Activated T-cell treated with anti-CD3 and anti-CD28 coated beads, Interleukin-2, amount 50 U/mL, for 4 hours (primary cell): ENCODE data around the gene AMER2. TPM values are rescaled to one million over a fixed set of nuclear protein-coding genes. Genes with fewer than 3 reads are reported as not detected.
A peak's percentile ranks its signal among the peaks of the same experiment; 100 is the strongest.

Experiments
- ATAC-seq, 2 donors: fragments of 200-7000 bp; cut with Tn5 transposase; one replicate each; pipeline ENCODE4 v1.10.0; 2021
- DNase-seq: peaks from one replicate; pipeline ENCODE4 v3.0.0-alpha.2; 2020
- H3K27me3 Mint-ChIP-seq: one replicate; pipeline ENCODE4 v1.8.0; 2021; ENCODE audit warnings: low read depth, mixed read lengths
- H3K36me3 Mint-ChIP-seq: one replicate; pipeline ENCODE4 v1.8.0; 2022; ENCODE audit warnings: mixed read lengths; ENCODE audit not compliant: insufficient read depth
- H3K4me1 Mint-ChIP-seq: one replicate; pipeline ENCODE4 v1.8.0; 2021; ENCODE audit warnings: low read depth, mixed read lengths
- H3K4me3 Mint-ChIP-seq: one replicate; pipeline ENCODE4 v1.8.0; 2021; ENCODE audit warnings: mild to moderate bottlenecking, moderate library complexity, mixed read lengths
- H3K9me3 Mint-ChIP-seq: one replicate; pipeline ENCODE4 v1.8.0; 2021; ENCODE audit warnings: mixed read lengths
- total RNA-seq, 3 donors: library from RNA; stranded (reverse); gene quantifications; one replicate each; pipeline ENCODE4 v1.2.1, GENCODE V29; 2021

AMER2 gene
- total RNA-seq, 3 donors from 2014 or later = not detected

DNA sequence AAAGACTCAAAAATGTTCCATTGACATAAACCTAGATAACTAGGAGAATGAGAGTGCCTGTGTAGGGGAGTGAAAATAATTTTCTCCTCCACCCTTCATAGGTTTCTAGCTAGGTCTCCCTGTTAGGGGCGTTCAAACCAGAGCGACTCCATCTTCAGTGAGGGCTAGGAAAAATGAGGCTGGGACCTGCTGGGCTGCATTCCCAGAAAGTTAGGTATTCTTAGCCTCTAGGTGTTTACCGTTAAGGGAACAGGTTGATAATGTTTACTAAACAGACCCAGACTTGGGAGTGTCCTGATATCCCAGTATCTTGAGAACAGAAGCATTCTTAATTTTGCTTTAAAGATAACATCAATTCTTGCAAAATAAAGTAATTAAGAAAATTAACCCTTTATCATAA lies 56.0 kb downstream of the AMER2 start:
- Mint-ChIP-seq H3K27me3 (peaks cover 28% of the 10 kb centered on the region), H3K9me3 (no peaks in the 10 kb centered on the region), H3K4me1 (no peaks in the 10 kb centered on the region), H3K36me3 (no peaks in the 10 kb centered on the region), H3K4me3 (no peak overlapping the region)
- ATAC-seq = no peak
- DNase-seq = no peak

- ATAC-seq (peak; percentile 65 to 93), DNase-seq (peak; percentile 31)
- H3K4me3 Mint-ChIP-seq = no peak overlapping the region
- H3K4me1 Mint-ChIP-seq = no peaks in the 10 kb centered on the region
- H3K27me3 Mint-ChIP-seq = peaks cover 17% of the 10 kb centered on the region
- H3K9me3 Mint-ChIP-seq = no peaks in the 10 kb centered on the region
- no peaks in the 10 kb centered on the region for H3K36me3 Mint-ChIP-seq
These were observed 57.9 kb downstream of the AMER2 start for GRCh38 chr13:25114220-25114619.

DNA sequence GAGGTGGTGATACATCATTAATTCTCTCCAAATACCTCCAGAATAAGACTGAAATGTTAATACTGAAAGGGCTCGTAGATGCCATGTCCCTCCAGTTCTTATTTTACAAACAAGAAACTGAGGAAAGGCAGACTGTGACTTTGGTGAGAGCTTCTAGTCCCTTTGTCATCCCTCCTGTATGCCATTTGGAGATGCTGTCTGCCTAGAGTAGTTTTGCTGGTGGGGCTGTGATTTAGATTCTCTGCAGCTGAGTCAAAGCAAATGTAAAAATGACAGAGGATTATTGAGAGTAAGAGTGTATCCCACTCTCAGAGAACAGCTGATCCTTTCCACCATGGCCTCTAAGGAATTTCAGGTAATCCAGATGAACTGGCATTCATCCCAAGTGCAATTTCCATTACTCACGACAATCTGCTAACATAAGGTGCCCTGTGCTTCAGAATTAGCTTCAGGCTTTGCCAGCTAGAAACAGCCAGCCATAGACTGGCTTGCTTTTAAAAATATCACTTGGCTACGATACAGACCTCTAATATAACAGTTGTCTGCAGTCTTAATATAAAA lies 59.3 kb downstream of the AMER2 start:
- no peak for ATAC-seq
- Mint-ChIP-seq H3K4me3 (no peak overlapping the region), H3K9me3 (no peaks in the 10 kb centered on the region), H3K27me3 (peaks cover 8% of the 10 kb centered on the region), H3K4me1 (no peaks in the 10 kb centered on the region), H3K36me3 (no peaks in the 10 kb centered on the region)
- DNase-seq = no peak

Other genes starting within 250 kb of the AMER2 start
- under 1 TPM; 0.32 to 0.38 (median 0.38) TPM for gene PABPC3, start 76.2 kb downstream of the AMER2 start, total RNA-seq
- 10 to 100 TPM; 15.5 to 17.7 (median 16.2) TPM for gene MTMR6, start 115.2 kb upstream of the AMER2 start, total RNA-seq
- gene NUP58, start 129.3 kb upstream of the AMER2 start, total RNA-seq = 100 to 1,000 TPM; 139 to 149 (median 144) TPM
- gene ATP8A2, start 199.7 kb upstream of the AMER2 start, total RNA-seq = under 1 TPM; 0.22 to 0.56 (median 0.50) TPM